ENCODE data around the gene DPYSL4.

Gene DPYSL4

DNA sequence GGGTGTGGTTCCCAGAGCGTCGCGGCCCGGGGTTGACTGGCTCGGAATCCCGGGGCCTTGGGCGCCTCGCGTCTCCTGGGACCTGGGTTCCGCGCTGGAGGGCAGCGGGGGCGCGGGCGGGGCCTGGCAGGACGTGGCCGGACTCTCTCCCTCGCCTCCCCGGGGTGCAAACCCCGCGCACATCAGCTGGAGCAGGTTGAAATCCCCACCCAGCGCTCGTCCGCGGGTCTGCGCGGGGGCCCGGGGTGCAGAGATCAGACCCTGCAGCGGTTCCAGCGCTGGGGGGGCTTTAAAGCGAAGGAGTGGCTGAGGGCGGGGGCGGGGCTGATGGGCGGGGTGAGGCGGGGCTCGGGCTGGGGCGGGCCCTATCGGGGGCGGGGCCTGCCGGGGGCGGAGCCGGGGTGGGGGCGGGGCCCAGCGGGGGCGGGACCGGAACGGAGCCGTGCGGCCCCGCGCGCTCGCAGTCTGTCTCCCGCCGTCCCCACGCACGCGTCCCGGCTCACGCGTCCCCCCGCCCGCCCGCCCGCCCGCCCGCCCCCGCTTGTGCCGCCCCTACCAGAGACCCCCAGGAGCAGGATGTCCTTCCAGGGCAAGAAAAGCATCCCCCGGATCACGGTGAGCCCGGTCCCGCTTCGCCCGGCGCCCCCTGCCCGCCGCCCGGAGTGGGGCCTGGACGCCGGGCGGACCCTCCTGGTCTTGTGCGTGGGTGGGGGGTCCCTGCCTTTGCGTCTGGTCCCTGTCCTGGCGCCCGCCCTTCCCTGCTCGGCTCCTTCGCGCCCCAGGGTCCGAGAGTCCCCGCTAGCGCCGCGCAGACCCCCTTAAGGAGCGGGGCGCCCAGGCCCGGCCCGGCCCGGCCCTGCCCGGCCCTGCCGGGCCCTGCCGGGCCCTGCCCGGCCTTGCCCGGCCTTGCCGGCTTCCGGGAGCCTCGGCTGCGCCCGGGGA is at the start of gene DPYSL4:
TSS of gene DPYSL4 (plus strand) at position 461 of the 942 bp plus-strand sequence. CDS start at position 577, 116 bp downstream.
- peak; percentile 33 to 35 for DNase-seq

DNA sequence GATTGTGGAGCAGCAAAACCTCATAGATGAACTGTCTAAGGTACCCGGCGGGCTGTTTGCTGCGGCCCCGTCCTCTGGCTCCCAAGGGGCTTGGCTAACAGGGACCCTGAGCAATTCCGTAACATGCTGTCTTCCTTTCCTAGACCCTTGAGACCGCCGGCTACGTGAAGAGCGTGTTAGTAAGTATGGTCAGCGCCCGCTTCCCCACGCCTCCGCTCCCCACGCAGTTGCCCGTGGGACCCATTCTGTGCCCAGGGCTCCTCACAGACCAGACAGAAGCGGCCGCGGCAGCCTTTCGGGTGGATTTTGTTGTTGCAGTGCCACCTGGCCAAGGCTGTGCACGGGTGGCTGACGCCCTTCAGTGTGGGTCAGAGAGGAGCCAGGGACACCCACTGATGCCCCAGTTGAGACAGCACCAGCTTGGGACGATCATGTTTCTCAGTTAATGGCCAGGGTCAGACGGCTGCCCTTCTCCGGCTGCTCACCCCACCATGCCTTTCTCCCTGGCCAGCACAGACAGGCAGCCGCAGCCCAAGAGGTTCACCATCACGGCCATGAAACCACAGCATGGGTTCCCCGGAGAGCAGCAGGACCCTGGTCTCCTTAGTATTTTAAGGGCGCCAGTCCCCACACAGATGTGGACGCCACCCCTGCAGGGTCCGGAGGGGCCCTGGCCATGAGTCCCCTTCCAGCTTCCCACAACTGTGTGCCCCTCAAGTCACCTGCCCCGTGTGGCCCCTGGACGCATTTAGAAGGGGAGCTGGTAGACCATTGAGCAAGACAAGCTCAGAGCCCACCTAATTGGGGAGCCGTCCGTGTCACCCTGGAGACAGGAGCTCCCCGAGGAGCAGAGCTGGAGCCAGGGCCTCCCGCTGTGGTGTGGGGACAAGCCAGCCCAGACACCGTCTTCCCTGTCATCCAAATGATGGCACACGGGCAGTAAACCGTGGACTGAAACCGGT is 49.4 kb upstream of the DPYSL4 start:
- no peak for DNase-seq

DNA sequence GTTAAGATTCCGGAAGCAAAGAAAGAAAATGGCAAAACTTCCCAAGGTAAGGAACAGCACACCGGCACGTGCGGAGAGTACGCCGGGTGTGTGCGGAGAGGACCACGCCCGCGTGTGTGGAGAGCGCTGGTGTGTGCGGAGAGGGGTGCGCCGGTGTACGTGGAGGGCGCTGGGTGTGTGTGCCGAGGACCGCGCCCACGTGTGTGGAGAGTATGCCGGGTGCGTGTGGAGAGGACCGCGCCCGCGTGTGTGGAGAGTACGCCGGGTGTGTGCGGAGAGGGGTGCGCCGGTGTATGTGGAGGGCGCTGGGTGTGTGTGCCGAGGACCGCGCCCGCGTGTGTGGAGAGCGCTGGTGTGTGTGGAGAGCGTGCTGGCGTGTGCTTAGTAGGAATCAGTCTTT is 48.6 kb upstream of the DPYSL4 start:
- DNase-seq: no peak

DNA sequence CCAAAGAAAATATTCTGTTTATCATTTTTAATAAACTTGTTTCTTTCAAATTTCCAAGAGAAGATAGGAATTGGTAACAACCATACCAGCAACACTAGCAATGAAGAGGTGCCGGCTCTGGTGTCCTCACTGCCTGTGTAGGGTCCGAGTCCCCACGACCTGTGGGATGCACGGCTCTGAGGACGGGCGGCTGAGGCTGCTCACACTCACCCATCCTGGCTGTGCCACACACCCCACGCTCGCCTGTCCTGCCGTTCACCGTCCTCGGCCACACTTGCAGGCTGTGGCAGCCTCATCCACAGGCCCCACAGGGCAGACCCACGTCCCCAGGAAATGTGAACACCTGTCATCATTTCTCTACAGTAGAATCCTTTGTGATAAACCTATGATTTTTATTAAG is 48.2 kb upstream of the DPYSL4 start:
- no peak for DNase-seq

DNA sequence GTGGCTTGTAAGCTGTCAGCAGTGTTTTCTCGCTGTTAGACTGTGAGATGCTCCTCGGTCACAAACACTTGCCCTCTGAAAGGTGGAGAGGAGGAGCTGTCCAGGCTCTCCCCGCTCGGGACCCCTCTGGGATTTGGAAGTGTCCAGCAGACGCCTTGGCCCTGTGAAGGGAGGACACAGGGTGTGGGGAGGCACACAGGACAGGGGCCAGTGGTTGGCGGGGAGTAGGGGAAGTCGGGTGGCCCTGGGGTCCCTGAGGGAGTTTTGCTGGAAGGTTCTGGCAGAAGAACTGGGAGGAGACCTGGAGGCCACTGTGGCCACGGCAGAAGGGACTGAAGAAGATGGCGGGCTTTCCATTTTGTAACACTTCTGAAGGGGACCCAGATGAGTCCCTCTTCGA is 47.2 kb upstream of the DPYSL4 start:
- no peak for DNase-seq

DNA sequence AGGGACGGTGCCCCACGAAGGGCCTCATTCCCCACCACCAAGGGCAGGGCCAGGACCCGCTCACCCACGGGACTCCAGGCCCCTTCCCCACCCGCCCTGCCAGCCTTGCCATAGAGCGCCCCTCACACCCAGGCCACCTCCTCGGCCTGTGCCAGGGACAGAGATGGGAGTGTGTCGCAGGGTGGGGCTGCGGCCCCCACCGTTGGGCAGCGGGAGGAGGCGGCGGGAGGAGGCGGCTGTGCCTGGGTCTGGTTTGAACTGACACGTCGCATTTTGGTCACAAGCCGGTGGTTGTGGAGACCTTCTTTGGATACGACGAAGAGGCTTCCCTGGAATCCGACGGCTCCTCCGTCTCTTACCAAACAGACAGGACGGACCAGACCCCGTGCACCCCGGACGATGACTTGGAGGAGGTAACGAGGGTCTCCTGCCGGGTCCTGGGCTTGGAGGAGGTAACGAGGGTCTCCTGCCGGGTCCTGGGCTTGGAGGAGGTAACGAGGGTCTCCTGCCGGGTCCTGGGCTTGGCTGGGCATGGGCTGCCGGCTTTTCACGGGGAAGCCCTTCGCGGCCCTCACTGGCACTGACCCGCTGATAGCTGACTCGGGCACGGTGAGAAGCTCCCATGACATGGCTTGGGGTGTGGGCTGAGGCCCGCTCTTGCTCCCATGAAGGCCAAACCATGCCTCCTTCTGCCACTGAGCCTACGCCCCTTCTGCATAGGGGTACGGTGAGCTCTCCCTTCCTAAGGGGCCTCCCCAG is 46.4 kb upstream of the DPYSL4 start:
- no peak for DNase-seq

DNA sequence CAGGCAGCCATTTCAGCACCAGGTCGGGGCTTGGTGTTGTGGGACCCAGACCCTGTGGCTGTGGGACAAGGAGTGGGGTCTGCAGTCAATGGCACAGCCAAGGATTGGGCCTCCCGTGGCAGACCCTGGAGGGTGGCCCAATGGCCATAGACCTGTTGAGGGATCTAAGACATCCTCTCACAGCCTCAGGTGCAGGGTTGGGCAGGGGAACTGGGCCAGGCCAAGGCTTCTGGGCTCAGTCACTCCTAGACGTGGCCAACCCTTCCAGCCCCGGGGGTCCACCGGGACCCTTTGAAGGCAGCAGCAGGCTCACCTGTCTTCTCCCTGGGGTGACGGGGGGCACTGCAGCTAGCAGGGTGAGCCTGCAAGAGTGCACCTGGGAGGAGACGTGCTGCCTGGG is 45.7 kb upstream of the DPYSL4 start:
- no peak for DNase-seq

DNA sequence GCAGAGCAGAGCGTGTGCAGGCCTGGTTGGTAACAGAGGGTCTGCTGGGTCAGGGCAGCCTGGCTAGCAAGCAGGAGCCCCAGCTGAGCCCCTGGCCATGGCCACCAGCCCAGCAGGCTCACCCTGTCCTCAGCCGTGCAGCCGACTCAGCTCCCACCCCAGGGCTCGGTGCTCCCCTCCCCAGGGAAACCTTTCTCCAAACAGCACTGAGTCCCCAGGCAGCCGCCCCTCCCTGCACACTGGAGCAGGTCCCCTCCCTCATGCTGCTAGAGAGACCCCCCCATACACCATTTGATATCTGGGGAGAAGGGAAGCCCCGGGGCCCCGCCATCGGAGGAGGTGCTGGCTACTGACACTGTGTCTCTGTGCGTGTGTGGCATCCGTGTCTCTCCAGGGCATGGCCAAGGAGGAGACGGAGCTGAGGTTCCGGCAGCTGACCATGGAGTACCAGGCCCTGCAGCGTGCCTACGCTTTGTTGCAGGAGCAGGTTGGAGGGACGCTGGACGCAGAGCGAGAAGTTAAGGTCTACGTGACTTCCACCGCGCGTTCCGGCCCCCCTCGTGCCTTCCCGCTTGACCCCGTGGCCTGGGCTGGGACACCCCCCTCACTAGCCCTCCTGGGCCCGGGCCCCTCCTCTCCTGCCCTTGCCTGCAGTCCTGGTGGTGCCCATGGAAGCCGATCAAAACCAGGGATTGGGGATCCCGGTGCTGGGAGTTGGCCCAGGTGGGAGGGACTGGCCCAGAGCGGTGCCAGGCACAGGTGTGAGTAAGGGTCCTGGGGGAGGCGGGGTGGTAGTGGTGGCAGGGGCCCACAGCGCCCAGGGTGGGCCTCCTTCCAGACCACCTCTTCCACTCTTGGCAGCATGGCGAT is 45.0 kb upstream of the DPYSL4 start:
- DNase-seq: no peak

DNA sequence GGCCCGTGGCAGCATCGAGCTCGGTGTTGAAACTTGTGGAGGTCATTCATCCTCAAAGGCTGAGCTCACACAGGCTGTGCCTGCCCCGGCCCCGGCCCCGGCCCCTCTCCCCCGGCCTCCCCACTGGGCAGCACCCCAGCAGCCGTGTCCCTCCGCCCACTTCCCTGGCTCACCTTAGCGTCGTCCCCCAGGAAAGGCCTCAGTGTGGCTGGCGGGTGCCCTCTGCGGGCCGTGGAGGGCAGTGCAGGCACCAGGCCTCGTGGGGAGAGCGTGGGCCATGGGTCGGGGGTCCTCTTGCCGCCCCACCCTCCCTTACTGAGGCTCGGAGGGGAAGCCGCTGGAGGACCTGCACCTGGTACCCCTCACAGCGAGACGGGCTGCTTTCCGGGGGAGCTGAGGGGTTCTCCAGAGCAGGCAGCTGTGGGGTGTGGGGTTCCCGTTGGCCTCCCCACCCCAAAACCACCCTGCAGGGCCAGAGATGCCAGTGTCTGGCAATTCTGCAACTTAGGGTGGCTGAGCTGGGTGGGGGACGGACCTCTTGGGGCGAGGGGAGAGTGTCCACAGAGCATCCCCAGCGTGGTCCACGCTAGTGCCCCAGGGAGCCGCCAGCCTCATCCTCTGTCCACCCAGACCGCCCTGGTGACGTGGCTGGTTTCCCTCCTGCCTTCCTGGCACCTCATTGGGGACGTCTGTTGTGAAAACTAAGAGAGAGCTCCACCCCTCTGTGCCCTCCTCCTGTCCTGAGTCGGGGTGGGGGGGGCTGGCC is 44.2 kb upstream of the DPYSL4 start:
- DNase-seq: peak; percentile 62 to 71

DNA sequence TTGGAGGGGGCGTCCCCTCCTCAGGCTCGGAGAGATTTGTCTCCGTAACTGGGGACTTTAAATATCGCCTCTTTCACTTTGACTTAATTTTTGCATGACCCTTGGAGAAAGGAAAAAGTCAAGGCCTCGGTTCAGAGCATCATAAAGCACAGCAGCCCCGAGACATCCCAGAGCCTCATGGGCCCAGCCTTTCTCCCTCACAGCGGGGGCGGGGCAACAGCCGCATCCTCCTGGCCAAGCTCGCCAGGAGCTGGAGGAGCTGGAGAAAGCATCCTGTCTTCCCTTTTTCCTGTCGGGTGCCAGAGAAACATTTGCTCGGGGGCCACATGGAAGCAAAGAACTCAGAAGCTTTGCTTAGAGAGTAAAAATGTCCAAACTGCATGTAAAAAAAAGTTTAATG is 43.6 kb upstream of the DPYSL4 start:
- no peak for DNase-seq

DNA sequence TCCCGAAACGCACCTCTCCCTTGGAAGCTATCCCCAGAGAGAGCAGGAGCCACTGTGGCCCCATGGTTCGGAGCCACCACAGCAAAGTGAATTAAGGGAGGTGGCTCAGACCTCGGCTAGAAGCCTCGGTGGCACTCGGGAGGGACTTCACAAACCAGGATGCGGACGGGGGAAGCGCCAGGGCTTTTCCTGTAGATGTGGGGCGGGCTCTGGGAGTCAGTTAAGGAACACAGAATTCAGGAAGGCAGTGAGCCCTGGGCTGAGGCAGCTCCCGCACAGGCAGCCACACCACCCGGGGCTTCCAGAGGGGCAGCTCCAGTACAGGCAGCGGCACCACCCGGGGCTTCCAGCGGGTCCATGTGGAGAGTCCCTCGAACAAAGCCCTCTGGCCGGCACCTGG is 42.7 kb upstream of the DPYSL4 start:
- DNase-seq: no peak

DNA sequence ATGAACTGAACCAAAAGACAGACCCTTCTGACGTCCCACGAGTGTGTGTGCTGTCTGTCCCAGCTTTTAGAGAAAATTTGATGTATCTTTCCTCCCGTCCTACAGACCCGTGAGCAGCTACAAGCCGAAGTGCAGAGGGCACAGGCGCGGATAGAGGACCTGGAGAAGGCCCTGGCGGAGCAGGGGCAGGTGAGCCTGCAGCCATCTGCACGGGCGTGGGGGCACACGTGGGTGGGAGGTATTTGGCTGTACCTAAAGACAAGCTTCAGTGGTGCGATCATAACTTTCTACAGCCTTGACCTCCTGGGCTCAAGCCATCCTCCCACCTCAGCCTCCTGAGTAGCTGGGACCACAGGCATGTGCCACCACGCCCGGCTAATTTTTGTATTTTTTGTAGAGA is 41.7 kb upstream of the DPYSL4 start:
- DNase-seq: no peak

DNA sequence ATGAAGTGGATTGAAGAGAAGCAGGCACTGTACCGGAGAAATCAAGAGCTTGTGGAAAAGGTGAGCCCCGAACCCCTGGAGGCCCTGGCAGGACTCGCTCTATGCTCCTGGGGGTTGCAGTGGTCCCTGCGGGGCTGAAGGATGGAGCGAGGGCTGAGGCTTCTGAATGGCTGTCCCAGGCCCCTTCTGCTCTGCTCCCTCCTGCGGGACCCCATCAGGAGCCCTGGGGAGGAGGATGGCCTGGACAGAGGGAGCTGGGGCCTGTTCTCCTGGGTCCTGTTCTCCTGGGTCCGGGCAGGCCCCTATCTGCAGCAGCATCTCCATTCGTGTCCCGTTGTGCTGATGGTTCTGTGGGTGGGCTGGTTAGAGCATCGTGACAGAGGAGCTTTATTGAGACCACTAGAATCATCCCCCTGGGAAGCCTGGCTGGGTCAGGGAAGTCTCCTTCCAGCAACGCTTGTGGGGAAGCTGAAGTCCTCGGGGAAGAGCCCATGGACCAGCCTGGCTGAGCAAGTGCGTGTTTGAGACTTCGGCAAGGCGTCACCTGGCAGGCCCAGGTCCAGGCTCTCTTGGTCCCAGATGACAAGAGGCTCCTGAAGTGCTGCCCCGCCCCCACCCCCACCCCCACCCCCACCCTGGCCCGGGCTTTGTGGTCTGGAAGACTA is 41.1 kb upstream of the DPYSL4 start:
- DNase-seq: no peak

DNA sequence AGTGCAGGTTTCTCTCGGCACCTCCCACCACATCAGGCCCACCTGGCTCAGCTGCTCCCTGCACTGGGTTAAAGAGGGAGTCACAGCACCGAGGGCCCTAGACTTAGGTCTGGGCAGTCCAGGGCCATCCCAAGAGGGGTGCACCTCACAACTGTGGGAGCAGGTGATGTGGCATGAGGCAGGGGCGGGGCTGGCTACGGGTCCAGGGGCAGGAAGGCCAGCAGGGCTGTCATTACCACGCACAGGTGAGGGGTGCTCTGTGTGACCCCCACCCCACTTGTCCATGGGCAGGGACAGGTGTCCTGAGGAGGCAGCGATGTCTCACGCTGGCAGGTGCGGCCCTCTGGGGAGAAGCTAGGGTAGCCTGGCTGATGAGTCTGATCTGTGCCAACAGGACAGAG is 40.5 kb upstream of the DPYSL4 start:
- DNase-seq: no peak

DNA sequence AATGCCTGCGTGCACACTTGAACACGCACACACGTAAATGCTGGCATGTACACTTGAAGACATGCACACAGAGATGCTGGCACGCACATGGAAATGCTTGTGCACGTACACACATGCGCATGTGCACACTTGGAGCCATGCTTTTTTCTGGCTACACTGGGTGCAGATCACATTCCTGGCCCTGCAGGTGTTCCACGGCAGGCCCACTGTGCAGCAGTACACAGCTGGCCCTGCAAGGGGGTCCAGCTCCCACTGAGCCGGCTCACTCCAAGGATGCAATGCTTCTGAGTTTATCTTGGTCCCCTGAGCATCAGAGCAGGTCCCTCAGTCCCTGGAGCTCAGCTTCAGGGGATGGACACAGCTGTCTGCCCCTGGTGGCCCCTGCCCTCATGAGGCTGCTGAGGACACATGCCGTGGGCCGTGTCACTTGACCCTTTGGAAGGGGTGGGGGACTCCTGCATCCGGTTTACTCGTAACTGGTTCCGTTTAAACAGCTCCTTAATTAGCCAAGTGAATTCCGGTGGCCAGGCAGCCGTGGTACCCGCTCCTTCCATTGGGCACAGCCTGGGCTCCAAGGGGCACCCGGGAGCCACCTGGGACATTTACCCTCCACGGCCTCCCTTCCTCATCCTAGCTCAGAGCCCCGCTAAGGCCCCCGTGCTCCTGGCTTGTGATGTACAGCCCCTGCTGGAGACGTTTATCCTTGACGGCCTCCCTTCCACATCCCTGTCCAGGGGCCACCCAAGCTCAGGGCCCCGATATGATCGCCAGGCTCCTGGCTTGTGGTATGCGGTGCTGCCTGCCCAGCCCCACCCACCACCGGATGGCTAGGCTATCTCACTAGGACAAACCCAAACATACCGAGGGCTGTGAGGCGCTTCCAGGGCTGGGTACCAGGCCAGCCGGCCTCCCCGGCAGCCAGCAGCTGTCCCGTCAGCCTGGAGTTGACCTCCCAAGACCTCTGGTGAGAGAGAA is 39.5 kb upstream of the DPYSL4 start:
- DNase-seq: no peak

DNA sequence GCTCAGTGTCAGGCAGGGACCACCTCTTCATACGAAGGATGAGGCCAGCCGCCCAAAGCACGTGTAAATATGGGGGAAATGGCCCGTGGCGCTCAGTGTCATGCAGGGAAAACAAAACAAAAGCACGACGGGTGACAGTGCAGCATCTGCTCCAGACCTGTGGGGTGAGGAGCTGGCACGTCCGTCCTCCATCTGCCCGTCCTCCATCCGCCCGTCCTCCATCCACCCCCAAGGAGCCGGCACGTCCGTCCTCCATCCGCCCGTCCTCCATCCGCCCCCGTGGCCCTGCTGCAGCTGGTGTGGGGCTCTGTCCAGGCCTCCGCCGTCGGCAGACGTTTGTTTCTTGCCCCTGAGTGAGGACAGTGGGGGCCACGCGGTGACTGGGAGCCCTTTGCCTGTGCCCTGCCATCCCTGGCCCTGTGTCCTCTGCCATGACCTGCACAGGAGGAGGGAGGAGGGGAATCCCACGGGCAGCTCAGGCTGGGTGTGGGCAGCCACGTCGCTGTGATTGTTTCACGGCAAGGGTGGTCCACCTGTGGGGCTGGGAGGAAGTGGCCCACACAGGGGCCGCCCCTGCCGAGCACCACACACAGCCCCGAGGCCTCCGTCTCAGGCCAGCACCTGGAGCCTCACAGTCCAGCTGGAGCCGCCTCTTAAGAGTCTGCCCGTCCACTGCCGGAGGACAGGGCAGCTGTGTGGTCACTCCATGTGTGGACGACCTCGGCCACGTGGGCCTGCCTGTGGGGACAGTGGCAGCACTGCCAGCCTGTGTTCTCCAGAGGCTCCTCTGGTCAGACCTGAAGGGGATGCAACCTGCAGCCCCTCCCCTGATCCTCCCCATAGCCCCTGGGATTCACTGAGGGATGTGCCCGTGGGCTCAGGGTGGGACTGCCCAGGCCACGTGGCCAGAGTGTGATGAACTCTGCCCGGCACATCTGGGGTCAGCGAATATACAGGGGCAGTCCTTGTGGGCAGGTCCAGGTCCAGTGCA is 38.2 kb upstream of the DPYSL4 start:
- no peak for DNase-seq

DNA sequence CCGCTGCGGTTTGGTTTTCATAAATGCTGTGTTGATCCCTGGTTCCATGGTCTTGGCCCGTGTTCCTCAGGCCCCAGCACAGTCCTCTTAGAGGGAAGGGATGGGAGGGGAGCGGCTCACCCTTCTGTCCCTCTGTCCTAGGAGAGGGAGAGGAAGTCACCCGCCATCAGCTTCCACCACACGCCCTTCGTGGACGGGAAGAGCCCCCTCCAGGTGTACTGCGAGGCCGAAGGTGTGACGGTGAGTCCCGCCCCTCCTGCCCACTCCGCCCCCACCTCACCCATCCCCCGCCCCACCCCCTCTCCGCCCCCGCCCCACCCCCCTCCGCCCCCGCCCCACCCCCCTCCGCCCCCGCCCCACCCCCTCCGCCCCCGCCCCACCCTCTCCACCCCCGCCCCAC is 37.5 kb upstream of the DPYSL4 start:
- DNase-seq: no peak

DNA sequence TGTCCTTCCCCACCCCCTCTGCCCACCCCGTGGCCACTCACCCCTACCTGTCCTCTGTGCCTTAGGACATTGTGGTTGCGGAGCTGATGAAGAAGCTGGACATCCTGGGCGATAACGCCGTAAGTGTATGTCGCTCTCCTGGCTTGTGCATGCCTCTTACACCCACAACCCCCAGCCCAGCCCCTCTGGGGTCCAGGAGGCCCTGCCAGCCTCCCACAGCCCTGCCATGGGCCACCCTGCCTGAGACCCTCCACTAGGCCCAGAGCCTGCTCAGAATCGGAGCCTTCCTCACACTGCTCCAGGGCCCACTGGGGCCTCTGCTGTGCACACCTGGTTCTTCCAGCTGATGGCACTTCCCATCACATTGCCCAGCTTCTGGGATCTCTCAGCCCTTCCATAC is 36.8 kb upstream of the DPYSL4 start:
- DNase-seq: no peak

Measured in stimulated activated CD4-positive, alpha-beta T cell treated with anti-CD3 and anti-CD28 coated beads, Interleukin-2, amount 100 ng/mL, for 24 hours (primary cell).